Activated naive CD4-positive, alpha-beta T cell treated with anti-CD3 and anti-CD28 coated beads, Interleukin-2, amount 50 U/mL, for 72 hours (primary cell): ENCODE results near the gene TEX10. TPM values are rescaled to one million over a fixed set of nuclear protein-coding genes. Genes with fewer than 3 reads are reported as not detected.
"Not testable (repeated sequence)": the region's sequence is repeated elsewhere in the genome, so short reads cannot be mapped to it uniquely, and the experiment has no call there.

ENCODE experiments used
- ATAC-seq, 2 donors: fragments of 150-1000 bp; cut with Tn5 transposase; 2 replicates each; pipeline ENCODE4 v1.10.0; 2021; ENCODE audit warnings: mild to moderate bottlenecking in 2 of 2, moderate library complexity in 2 of 2
- DNase-seq, 2 donors: peaks; one replicate each; pipeline ENCODE4 v3.0.0; 2021 to 2022; ENCODE audit warnings: low spot score in 2 of 2
- H3K27ac Mint-ChIP-seq, 2 donors: one replicate each; pipeline ENCODE4 v1.8.0; 2022; ENCODE audit warnings: mild to moderate bottlenecking in 2 of 2, mixed read lengths in 2 of 2
- H3K36me3 Mint-ChIP-seq, 2 donors: one replicate each; pipeline ENCODE4 v1.8.0; 2022; ENCODE audit warnings: mixed read lengths in 2 of 2
- H3K9me3 Mint-ChIP-seq, 2 donors: one replicate each; pipeline ENCODE4 v1.8.0; 2022; ENCODE audit warnings: mixed read lengths in 2 of 2
- total RNA-seq, 2 donors: library from RNA; stranded (reverse); gene quantifications; one replicate each; pipeline ENCODE4 v1.2.3, GENCODE V29; 2022

Gene TEX10
- total RNA-seq, 2 donors from 2014 or later = 20.1 to 24.5 TPM

- ATAC-seq = no peak
- Mint-ChIP-seq H3K27ac (no peak overlapping the region), H3K9me3 (peaks cover 4 to 17% of the 10 kb centered on the region in 2 donors)
Observed at GRCh38 chr9:100355561-100355960, 2.8 kb upstream of the TEX10 start.

GRCh38 chr9:100354121-100354800, 1.5 kb upstream of the TEX10 start:
- Mint-ChIP-seq H3K27ac (peak overlapping the region; percentile 11 to 95), H3K36me3 (peaks cover 26 to 44% of the 10 kb centered on the region in 2 donors), H3K9me3 (peaks cover 4 to 14% of the 10 kb centered on the region in 2 donors)
- ATAC-seq (no peak), DNase-seq (no peak)

More at GRCh38 chr9:100355561-100355960, 2.8 kb upstream of the TEX10 start:
- DNase-seq = no peak
- peaks cover 26 to 34% of the 10 kb centered on the region in 2 donors for H3K36me3 Mint-ChIP-seq

- peak; percentile 42 to 66 for DNase-seq
- peak; percentile 56 to 59 for ATAC-seq
- Mint-ChIP-seq H3K9me3 (peaks cover 4 to 12% of the 10 kb centered on the region in 2 donors), H3K27ac (peak overlapping the region; percentile 94 to 95), H3K36me3 (peaks cover 26 to 44% of the 10 kb centered on the region in 2 donors)
Observed at GRCh38 chr9:100352201-100352726, 478 bp downstream of the TEX10 start.

- DNase-seq (no peak), ATAC-seq (no peak)
- H3K9me3 Mint-ChIP-seq = peaks cover 4 to 12% of the 10 kb centered on the region in 2 donors
- H3K36me3 Mint-ChIP-seq = peaks cover 32 to 51% of the 10 kb centered on the region in 2 donors
- peak overlapping the region; percentile 94 to 95 for H3K27ac Mint-ChIP-seq
Observed at GRCh38 chr9:100351508-100351907, 1.2 kb downstream of the TEX10 start.

- Mint-ChIP-seq H3K9me3 (peaks cover 4 to 12% of the 10 kb centered on the region in 2 donors), H3K27ac (no peak overlapping the region), H3K36me3 (peaks cover 37 to 56% of the 10 kb centered on the region in 2 donors)
- ATAC-seq (no peak), DNase-seq (no peak)
Observed at GRCh38 chr9:100350188-100350587, 2.6 kb downstream of the TEX10 start.

- DNase-seq (no peak), ATAC-seq (no peak)
- Mint-ChIP-seq H3K27ac (no peak overlapping the region), H3K9me3 (no peaks in the 10 kb centered on the region), H3K36me3 (peaks cover 23 to 32% of the 10 kb centered on the region in 2 donors)
Observed at GRCh38 chr9:100346836-100347235, 5.9 kb downstream of the TEX10 start.

GRCh38 chr9:100341889-100342288, 10.9 kb downstream of the TEX10 start:
- peaks cover 27 to 29% of the 10 kb centered on the region in 2 donors for H3K36me3 Mint-ChIP-seq
- no peaks in the 10 kb centered on the region for H3K9me3 Mint-ChIP-seq
- DNase-seq (no peak), ATAC-seq (no peak)
- no peak overlapping the region for H3K27ac Mint-ChIP-seq

GRCh38 chr9:100340224-100340623, 12.5 kb downstream of the TEX10 start:
- ATAC-seq = no peak
- peaks cover 20 to 23% of the 10 kb centered on the region in 2 donors for H3K36me3 Mint-ChIP-seq
- DNase-seq = no peak
- no peaks in the 10 kb centered on the region for H3K9me3 Mint-ChIP-seq
- no peak overlapping the region for H3K27ac Mint-ChIP-seq

GRCh38 chr9:100338736-100339135, 14.0 kb downstream of the TEX10 start:
- peaks cover 18 to 19% of the 10 kb centered on the region in 2 donors for H3K36me3 Mint-ChIP-seq
- H3K27ac Mint-ChIP-seq, H3K9me3 Mint-ChIP-seq, DNase-seq, ATAC-seq: not testable (repeated sequence)

GRCh38 chr9:100324594-100325200, 28.0 kb downstream of the TEX10 start:
- no peaks in the 10 kb centered on the region for H3K9me3 Mint-ChIP-seq
- H3K36me3 Mint-ChIP-seq = peaks cover 4 to 5% of the 10 kb centered on the region in 2 donors
- ATAC-seq (no peak), DNase-seq (no peak)
- H3K27ac Mint-ChIP-seq = no peak overlapping the region

GRCh38 chr9:100322954-100323536, 29.7 kb downstream of the TEX10 start:
- no peaks in the 10 kb centered on the region for H3K9me3 Mint-ChIP-seq
- H3K36me3 Mint-ChIP-seq = peaks cover 5 to 8% of the 10 kb centered on the region in 2 donors
- DNase-seq (no peak), ATAC-seq (no peak)
- H3K27ac Mint-ChIP-seq = peak overlapping the region in 1 of 2 donors; percentile 62

GRCh38 chr9:100317706-100318105, 35.0 kb downstream of the TEX10 start:
- Mint-ChIP-seq H3K27ac (no peak overlapping the region), H3K9me3 (peaks cover 0 to 5% of the 10 kb centered on the region in 2 donors), H3K36me3 (peaks cover 28 to 49% of the 10 kb centered on the region in 2 donors)
- DNase-seq (no peak), ATAC-seq (no peak)

GRCh38 chr9:100315561-100315960, 37.2 kb downstream of the TEX10 start:
- Mint-ChIP-seq H3K27ac (no peak overlapping the region), H3K9me3 (peaks cover 0 to 5% of the 10 kb centered on the region in 2 donors), H3K36me3 (peaks cover 42 to 65% of the 10 kb centered on the region in 2 donors)
- ATAC-seq (no peak), DNase-seq (no peak)

- ATAC-seq (no peak), DNase-seq (no peak)
- H3K36me3 Mint-ChIP-seq = peaks cover 25 to 63% of the 10 kb centered on the region in 2 donors
- peaks cover 0 to 5% of the 10 kb centered on the region in 2 donors for H3K9me3 Mint-ChIP-seq
- no peak overlapping the region for H3K27ac Mint-ChIP-seq
Observed at GRCh38 chr9:100309992-100310391, 42.8 kb downstream of the TEX10 start.

GRCh38 chr9:100308965-100309564, 43.7 kb downstream of the TEX10 start:
- DNase-seq (no peak), ATAC-seq (peak in 1 of 2 donors; percentile 40)
- no peaks in the 10 kb centered on the region for H3K9me3 Mint-ChIP-seq
- H3K27ac Mint-ChIP-seq = no peak overlapping the region
- peaks cover 23 to 56% of the 10 kb centered on the region in 2 donors for H3K36me3 Mint-ChIP-seq

- no peak for ATAC-seq
- Mint-ChIP-seq H3K36me3 (peaks cover 32 to 49% of the 10 kb centered on the region in 2 donors), H3K9me3 (no peaks in the 10 kb centered on the region), H3K27ac (peak overlapping the region in 1 of 2 donors; percentile 37)
- DNase-seq = no peak
Observed at GRCh38 chr9:100307080-100307479, 45.7 kb downstream of the TEX10 start.

GRCh38 chr9:100306283-100306682, 46.5 kb downstream of the TEX10 start:
- Mint-ChIP-seq H3K36me3 (peaks cover 26 to 41% of the 10 kb centered on the region in 2 donors), H3K9me3 (no peaks in the 10 kb centered on the region), H3K27ac (peak overlapping the region in 1 of 2 donors; percentile 45)
- ATAC-seq = no peak
- DNase-seq = no peak
